HepG2 (cell line): Measurements from ENCODE around the gene ITGB2. TPM values are rescaled to one million over a fixed set of nuclear protein-coding genes. Genes with fewer than 3 reads are reported as not detected.

Experiments
- AGO2 ChIP-seq: fragments of 200-400 bp; formaldehyde crosslinking; optimal IDR thresholded peaks from 2 replicates; pipeline ENCODE3; 2017; ENCODE audit warnings: mild to moderate bottlenecking, low read depth, low read length, moderate library complexity
- CENPX ChIP-seq: sonication (generic); formaldehyde crosslinking; IDR thresholded peaks from 2 replicates; pipeline ENCODE4 v1.9.0; 2021; ENCODE audit warnings: mild to moderate bottlenecking, missing genetic modification reagents, moderate library complexity
- HOXA5 ChIP-seq: sonication (generic); formaldehyde crosslinking; IDR thresholded peaks from 2 replicates; pipeline ENCODE4 v1.4.0; 2020; ENCODE audit warnings: missing genetic modification reagents
- KDM2A ChIP-seq: sonication (generic); formaldehyde crosslinking; IDR thresholded peaks from 2 replicates; pipeline ENCODE4 v1.4.0; 2020; ENCODE audit warnings: low read depth, missing genetic modification reagents, borderline replicate concordance
- MLLT10 ChIP-seq: sonication (generic); formaldehyde crosslinking; IDR thresholded peaks from 2 replicates; pipeline ENCODE4 v1.4.0; 2020; ENCODE audit warnings: missing genetic modification reagents
- MZF1 ChIP-seq: sonication (generic); formaldehyde crosslinking; IDR thresholded peaks from 2 replicates; pipeline ENCODE4 v1.8.1; 2023; ENCODE audit warnings: mild to moderate bottlenecking, missing genetic modification reagents, borderline replicate concordance
- PRMT3 ChIP-seq: sonication (generic); formaldehyde crosslinking; IDR thresholded peaks from 2 replicates; pipeline ENCODE4 v1.8.1; 2022; ENCODE audit warnings: low read depth, mild to moderate bottlenecking, moderate library complexity, missing genetic modification reagents, borderline replicate concordance
- RAD21 ChIP-seq: fragments of 450-650 bp; formaldehyde crosslinking; IDR thresholded peaks from 2 replicates; pipeline ENCODE4 v1.5.0; 2020; ENCODE audit warnings: mild to moderate bottlenecking
- RBM39 ChIP-seq: fragments of 200-400 bp; formaldehyde crosslinking; IDR thresholded peaks from one replicate; pipeline ENCODE4 v1.6.1; 2018; ENCODE audit warnings: antibody characterized with exemption, mild to moderate bottlenecking, low read depth, low read length; ENCODE audit not compliant: poor library complexity, severe bottlenecking
- RFXAP ChIP-seq: sonication (generic); formaldehyde crosslinking; IDR thresholded peaks from 2 replicates; pipeline ENCODE4 v1.4.0; 2020; ENCODE audit warnings: missing genetic modification reagents, borderline replicate concordance
- SOX5 ChIP-seq: IDR thresholded peaks from 2 replicates; pipeline ENCODE4 v1.6.1; 2016; ENCODE audit warnings: borderline replicate concordance
- SRSF4 ChIP-seq: fragments of 200-400 bp; formaldehyde crosslinking; IDR thresholded peaks from one replicate; pipeline ENCODE4 v1.6.1; 2018; ENCODE audit warnings: mild to moderate bottlenecking, low read depth, low read length, moderate library complexity; ENCODE audit not compliant: poor library complexity, severe bottlenecking
- ZBTB3 ChIP-seq: sonication (generic); formaldehyde crosslinking; IDR thresholded peaks from 2 replicates; pipeline ENCODE4 v1.4.0; 2020; ENCODE audit warnings: low read depth, mild to moderate bottlenecking, moderate library complexity, missing genetic modification reagents, borderline replicate concordance
- ZFX ChIP-seq: sonication (generic); formaldehyde crosslinking; IDR thresholded peaks from 2 replicates; pipeline ENCODE4 v1.4.0; 2020; ENCODE audit warnings: mild to moderate bottlenecking, low read depth, missing genetic modification reagents, moderate library complexity
- ZFY ChIP-seq: sonication (generic); formaldehyde crosslinking; IDR thresholded peaks from 2 replicates; pipeline ENCODE4 v1.4.0; 2020; ENCODE audit warnings: missing genetic modification reagents
- ZKSCAN1 ChIP-seq: fragments of 150-350 bp; IDR thresholded peaks from 2 replicates; pipeline ENCODE4 v1.6.1; 2014; ENCODE audit warnings: low read length
- ZNF777 ChIP-seq: sonication (generic); formaldehyde crosslinking; IDR thresholded peaks from 2 replicates; pipeline ENCODE4 v1.4.0; 2020; ENCODE audit warnings: missing genetic modification reagents
- polyA plus RNA-seq, 8 experiments: library from polyadenylated mRNA; depleted of rRNA in 3 of 8; stranded (reverse) in 7 of 8; unstranded in 1 of 8; fragments of >200 nt; fragmentation: Illumina TruSeq in 4 of 8; extraction: Trizol in 4 of 8; gene quantifications; 2 replicates each; pipeline versions ENCODE4 v1.2.1 to v1.2.3, GENCODE V29; 2011 to 2016; ENCODE audit warnings: low read depth in 4 of 8, missing spikeins in 1 of 8, mixed read lengths in 1 of 8; ENCODE audit not compliant: insufficient read depth in 1 of 8
- total RNA-seq, 5 experiments: library from RNA; depleted of rRNA; stranded (reverse); fragments of >200 nt; fragmentation: Illumina TruSeq; extraction: Trizol; gene quantifications; 2 replicates each; pipeline ENCODE4 v1.2.3, GENCODE V29; 2016; ENCODE audit warnings: low read depth in 1 of 5
- TF ChIP-seq, protein P1 (sequence below): sonication (generic); formaldehyde crosslinking; IDR thresholded peaks from 2 replicates; pipeline ENCODE4 v1.5.0; 2020; ENCODE audit warnings: mild to moderate bottlenecking, missing genetic modification reagents, moderate library complexity
- TF ChIP-seq, protein P2 (sequence below): sonication (generic); formaldehyde crosslinking; IDR thresholded peaks from 2 replicates; pipeline ENCODE4 v1.4.0; 2020; ENCODE audit warnings: missing genetic modification reagents
- TF ChIP-seq, protein P3 (sequence below): fragments of 450-650 bp; IDR thresholded peaks from 2 replicates; pipeline ENCODE4 v1.6.1; 2017
- TF ChIP-seq, protein P4 (sequence below): sonication (generic); formaldehyde crosslinking; IDR thresholded peaks from 2 replicates; pipeline ENCODE4 v1.8.0; 2022; ENCODE audit warnings: missing genetic modification reagents, mild to moderate bottlenecking, moderate library complexity, borderline replicate concordance

ITGB2 gene
- total and polyA plus RNA-seq, 2 of the 13 experiments (the other 11 are each of a cell fraction or from before 2014, with no cell fraction given), result 4.2 to 18.0 TPM

DNA sequence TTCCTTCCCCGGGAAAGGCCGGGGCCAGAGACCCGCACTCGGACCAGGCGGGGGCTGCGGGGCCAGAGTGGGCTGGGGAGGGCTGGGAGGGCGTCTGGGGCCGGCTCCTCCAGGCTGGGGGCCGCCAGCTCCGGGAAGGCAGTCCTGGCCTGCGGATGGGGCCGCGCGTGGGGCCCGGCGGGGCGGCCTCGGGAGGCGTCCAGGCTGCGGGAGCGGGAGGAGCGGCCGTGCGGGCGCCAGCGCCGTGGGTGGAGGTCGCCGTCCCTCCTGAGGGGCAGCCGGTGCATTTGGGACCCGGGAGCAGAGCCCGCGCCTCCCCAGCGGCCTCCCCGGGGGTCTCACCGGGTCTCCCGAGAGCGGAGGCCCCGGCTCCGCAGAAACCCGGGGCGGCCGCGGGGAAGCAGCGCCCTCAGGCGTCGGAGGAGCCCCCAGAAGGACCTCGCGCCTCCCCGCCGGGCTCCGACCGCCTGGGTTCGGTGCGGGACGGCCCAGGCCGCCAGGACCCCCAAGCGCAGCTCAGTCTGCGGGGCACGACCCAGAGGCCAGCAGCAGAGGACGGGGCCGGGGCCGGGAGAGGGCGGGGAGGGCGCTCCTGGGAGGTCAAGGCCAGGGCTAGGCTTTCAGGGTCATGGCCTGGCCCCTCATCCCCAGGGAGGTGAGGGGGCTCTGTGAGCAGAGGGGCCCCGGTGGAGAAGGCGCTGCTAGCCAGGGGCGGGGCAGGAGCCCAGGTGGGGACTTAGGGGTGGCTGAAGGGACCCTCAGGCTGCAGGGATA lies 11.9 kb upstream of the ITGB2 start (continued):
- TF ChIP-seq ZBTB3 (no peak), RFXAP (CRISPR knock-in tag) (no peak), RAD21 (CRISPR knock-in tag) (peak; percentile 84), PRMT3 (CRISPR knock-in tag) (no peak), RBM39 (peak; percentile 26), ZKSCAN1 (no peak), SRSF4 (no peak), ZFX (CRISPR knock-in tag) (peak; percentile 40; the same call in 1 of the 2 replicates), HOXA5 (CRISPR knock-in tag) (no peak), KDM2A (0 out of 2 replicates have a peak, but pooled peaks have one; percentile 38), SOX5 (CRISPR knock-in tag) (no peak), AGO2 (peak; percentile 23), MZF1 (CRISPR knock-in tag) (no peak), MLLT10 (CRISPR knock-in tag) (no peak), CENPX (no peak), ZNF777 (CRISPR knock-in tag) (no peak), ZFY (peak; percentile 14; the same call in 1 of the 2 replicates)
- TF ChIP-seq, protein P1, sequence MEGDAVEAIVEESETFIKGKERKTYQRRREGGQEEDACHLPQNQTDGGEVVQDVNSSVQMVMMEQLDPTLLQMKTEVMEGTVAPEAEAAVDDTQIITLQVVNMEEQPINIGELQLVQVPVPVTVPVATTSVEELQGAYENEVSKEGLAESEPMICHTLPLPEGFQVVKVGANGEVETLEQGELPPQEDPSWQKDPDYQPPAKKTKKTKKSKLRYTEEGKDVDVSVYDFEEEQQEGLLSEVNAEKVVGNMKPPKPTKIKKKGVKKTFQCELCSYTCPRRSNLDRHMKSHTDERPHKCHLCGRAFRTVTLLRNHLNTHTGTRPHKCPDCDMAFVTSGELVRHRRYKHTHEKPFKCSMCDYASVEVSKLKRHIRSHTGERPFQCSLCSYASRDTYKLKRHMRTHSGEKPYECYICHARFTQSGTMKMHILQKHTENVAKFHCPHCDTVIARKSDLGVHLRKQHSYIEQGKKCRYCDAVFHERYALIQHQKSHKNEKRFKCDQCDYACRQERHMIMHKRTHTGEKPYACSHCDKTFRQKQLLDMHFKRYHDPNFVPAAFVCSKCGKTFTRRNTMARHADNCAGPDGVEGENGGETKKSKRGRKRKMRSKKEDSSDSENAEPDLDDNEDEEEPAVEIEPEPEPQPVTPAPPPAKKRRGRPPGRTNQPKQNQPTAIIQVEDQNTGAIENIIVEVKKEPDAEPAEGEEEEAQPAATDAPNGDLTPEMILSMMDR, result peak; percentile 60
- TF ChIP-seq, protein P2, sequence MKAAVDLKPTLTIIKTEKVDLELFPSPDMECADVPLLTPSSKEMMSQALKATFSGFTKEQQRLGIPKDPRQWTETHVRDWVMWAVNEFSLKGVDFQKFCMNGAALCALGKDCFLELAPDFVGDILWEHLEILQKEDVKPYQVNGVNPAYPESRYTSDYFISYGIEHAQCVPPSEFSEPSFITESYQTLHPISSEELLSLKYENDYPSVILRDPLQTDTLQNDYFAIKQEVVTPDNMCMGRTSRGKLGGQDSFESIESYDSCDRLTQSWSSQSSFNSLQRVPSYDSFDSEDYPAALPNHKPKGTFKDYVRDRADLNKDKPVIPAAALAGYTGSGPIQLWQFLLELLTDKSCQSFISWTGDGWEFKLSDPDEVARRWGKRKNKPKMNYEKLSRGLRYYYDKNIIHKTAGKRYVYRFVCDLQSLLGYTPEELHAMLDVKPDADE (CRISPR knock-in tag), result no peak
- TF ChIP-seq, protein P3, sequence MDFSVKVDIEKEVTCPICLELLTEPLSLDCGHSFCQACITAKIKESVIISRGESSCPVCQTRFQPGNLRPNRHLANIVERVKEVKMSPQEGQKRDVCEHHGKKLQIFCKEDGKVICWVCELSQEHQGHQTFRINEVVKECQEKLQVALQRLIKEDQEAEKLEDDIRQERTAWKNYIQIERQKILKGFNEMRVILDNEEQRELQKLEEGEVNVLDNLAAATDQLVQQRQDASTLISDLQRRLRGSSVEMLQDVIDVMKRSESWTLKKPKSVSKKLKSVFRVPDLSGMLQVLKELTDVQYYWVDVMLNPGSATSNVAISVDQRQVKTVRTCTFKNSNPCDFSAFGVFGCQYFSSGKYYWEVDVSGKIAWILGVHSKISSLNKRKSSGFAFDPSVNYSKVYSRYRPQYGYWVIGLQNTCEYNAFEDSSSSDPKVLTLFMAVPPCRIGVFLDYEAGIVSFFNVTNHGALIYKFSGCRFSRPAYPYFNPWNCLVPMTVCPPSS, result no peak
- TF ChIP-seq, protein P4, sequence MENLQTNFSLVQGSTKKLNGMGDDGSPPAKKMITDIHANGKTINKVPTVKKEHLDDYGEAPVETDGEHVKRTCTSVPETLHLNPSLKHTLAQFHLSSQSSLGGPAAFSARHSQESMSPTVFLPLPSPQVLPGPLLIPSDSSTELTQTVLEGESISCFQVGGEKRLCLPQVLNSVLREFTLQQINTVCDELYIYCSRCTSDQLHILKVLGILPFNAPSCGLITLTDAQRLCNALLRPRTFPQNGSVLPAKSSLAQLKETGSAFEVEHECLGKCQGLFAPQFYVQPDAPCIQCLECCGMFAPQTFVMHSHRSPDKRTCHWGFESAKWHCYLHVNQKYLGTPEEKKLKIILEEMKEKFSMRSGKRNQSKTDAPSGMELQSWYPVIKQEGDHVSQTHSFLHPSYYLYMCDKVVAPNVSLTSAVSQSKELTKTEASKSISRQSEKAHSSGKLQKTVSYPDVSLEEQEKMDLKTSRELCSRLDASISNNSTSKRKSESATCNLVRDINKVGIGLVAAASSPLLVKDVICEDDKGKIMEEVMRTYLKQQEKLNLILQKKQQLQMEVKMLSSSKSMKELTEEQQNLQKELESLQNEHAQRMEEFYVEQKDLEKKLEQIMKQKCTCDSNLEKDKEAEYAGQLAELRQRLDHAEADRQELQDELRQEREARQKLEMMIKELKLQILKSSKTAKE (CRISPR knock-in tag), result no peak
